ENCODE measurements around the gene KRTAP4-8.
"Not testable (repeated sequence)": the region's sequence is repeated elsewhere in the genome, so short reads cannot be mapped to it uniquely, and the experiment has no call there.

Gene KRTAP4-8

DNA sequence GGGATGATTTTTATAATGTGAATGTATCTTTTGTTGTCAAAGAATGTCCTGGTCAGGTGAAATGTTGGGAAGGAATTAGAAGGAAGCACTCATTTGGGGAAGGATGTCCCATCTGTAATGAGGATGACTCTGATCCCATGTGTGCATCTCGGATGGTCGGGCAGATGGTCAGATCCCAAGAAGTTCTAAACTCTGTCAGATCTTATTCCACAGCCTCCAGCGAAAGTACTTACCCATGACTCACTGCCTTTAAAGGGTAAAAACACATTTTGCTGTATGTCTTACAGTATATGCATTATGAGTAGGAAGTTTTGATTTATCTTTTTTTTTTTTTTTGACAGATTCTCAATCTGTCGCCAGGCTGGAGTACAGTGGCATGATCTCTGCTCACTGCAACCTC lies 20.8 kb upstream of the KRTAP4-8 start:
- no peak for DNase-seq (ENCODE audit: low read depth)
- H3K4me3 ChIP-seq (ENCODE audit: low read depth, low read length), result no peak overlapping the region
- TF ChIP-seq, protein P1, sequence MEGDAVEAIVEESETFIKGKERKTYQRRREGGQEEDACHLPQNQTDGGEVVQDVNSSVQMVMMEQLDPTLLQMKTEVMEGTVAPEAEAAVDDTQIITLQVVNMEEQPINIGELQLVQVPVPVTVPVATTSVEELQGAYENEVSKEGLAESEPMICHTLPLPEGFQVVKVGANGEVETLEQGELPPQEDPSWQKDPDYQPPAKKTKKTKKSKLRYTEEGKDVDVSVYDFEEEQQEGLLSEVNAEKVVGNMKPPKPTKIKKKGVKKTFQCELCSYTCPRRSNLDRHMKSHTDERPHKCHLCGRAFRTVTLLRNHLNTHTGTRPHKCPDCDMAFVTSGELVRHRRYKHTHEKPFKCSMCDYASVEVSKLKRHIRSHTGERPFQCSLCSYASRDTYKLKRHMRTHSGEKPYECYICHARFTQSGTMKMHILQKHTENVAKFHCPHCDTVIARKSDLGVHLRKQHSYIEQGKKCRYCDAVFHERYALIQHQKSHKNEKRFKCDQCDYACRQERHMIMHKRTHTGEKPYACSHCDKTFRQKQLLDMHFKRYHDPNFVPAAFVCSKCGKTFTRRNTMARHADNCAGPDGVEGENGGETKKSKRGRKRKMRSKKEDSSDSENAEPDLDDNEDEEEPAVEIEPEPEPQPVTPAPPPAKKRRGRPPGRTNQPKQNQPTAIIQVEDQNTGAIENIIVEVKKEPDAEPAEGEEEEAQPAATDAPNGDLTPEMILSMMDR (IDR thresholded peaks at IDR 0.05; ENCODE audit: insufficient read depth, low read depth, low read length, missing control alignments), result no peak

DNA sequence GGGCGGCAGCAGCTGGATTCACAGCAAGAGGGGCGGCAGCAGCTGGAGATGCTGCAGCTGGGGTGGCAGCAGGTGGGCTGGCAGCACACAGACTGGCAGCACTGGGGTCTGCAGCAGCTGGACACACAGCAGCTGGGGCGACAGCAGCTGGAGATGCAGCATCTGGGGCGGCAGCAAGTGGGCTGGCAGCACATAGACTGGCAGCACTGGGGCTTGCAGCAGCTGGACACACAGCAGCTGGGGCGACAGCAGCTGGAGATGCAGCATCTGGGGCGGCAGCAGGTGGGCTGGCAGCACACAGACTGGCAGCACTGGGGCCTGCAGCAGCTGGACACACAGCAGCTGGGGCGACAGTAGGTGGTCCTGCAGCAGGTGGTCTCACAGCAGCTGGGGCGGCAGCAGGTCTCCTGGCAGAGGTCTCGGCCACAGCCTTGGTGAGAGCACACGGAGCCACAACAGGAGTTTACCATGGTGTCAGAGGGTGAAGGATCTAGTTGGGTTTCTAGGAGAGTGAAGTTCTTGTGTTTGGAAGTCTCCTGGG lies 20.0 kb upstream of the KRTAP4-8 start, which contains the start of gene KRTAP4-11:
Gene KRTAP4-11 (minus strand): TSS at position 528 of the 541 bp plus-strand sequence. CDS start 58 bp downstream, at position 470.
- not testable (repeated sequence) for DNase-seq (ENCODE audit: low read depth); H3K4me3 ChIP-seq (ENCODE audit: low read depth, low read length)

DNA sequence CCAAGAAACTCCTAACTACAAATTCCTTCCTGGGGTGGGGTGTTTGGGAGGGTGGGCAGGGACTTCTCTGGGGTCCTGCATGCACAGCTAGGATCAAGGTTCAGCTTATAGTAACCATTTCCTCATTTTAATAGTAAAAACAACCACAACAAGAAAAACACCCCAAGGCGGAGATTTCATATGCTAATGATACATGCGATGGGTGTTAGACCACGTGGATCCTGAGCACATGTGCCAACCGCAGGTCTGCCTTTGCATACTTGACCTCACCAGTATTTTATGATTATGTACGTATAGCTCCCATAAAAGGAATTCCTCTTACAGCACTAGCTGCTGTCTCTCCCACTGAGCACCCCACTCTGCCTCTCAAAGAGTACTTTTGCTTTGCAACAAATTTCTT lies 18.4 kb upstream of the KRTAP4-8 start:
- no peak overlapping the region for H3K4me3 ChIP-seq (ENCODE audit: low read depth, low read length)
- DNase-seq (ENCODE audit: low read depth), result no peak
- TF ChIP-seq, protein P1 (IDR thresholded peaks at IDR 0.05; ENCODE audit: insufficient read depth, low read depth, low read length, missing control alignments), result no peak

DNA sequence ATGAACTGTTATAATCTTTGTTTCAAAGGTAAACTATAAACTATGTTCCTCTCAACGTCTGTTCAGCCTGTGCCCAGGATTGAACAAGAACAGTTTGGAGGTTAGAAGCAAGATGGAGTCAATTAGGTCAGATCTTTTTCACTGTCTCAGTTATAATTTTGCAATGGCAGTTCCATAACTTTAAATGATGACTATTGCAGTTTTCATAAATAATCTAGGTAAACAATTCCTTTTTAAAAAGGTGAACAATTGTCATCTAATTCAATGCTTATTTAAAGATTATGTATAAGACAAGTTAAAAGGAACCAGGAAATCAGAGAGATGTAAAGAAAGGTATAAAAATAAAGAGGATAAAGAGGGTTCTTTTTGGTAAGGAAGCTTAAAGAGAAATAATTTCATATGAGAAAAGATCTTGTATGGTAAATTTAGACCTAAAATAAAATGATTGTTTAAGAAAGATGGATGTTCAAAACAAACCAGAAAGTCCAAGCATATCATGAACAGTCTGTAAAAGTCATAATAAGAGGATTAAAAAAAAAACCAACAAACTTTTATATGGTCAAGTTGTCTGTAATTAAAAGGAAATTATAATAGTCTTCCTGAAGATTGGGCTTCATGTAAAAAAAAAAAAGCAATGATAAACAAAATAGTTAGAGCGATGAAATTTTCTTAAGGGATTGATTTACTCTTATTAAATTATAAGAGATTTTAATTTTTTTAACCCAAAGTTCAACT lies 13.4 kb upstream of the KRTAP4-8 start:
- DNase-seq (ENCODE audit: low read depth), result no peak
- no peak overlapping the region for H3K4me3 ChIP-seq (ENCODE audit: low read depth, low read length)
- TF ChIP-seq, protein P1 (IDR thresholded peaks at IDR 0.05; ENCODE audit: insufficient read depth, low read depth, low read length, missing control alignments), result no peak

DNA sequence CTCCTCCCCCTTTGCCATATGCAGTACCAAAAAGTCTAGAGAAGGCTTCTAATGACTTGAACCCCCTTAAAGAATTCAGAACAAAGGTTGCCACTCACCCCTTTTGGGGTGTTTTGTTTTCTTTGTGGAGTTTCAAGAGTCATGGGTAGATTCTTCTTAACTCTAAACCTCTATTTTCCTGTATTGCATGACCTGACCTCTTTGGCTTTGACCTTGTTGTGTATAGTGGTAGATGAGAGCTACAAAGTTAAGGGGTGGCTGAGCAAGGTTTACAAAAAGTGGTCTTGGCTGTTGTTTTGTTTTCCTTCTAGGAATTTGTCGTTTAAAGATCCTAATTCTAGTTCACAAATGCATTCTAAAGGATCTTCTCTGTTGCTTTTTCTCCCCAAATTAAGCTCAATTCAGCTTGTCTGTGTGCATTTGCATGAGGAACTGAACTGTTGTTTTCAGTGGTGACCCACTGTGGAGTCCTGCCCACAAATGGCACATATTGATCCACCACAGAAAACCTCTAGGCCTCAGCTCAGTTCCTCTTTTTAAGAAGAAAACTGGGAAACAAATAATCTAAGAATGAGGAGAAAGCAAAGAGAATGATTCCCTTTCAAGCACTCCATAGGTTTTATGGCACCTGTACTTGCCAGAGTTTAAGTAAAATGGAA lies 10.9 kb upstream of the KRTAP4-8 start:
- not testable (repeated sequence) for DNase-seq (ENCODE audit: low read depth); H3K4me3 ChIP-seq (ENCODE audit: low read depth, low read length)

DNA sequence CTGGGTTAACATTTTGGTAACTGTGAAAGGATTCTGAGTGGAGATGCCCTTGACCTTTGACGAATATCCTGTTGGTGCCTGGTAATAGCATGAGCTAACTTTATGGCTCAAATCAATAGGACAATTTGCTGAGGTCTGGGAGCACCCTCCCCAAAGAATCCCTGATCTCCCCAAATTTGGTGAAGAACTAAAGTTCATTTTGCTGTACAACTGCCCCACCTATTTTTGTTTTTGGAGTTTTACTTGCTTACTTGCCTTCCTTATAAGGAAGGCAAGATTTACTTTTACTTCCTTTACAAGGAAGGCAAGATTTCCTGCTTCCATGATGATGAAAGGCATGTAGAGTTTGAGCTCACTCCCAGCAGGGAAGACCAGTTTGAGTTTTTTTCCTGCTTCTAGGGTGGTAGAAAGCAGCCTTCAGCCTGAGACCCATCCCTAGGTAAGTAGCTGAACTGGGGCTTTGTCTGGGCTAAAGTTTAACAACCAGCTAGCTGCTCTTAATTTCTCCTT lies 10.1 kb upstream of the KRTAP4-8 start:
- TF ChIP-seq, protein P1 (IDR thresholded peaks at IDR 0.05; ENCODE audit: insufficient read depth, low read depth, low read length, missing control alignments), result no peak
- no peak overlapping the region for H3K4me3 ChIP-seq (ENCODE audit: low read depth, low read length)
- DNase-seq (ENCODE audit: low read depth), result no peak

DNA sequence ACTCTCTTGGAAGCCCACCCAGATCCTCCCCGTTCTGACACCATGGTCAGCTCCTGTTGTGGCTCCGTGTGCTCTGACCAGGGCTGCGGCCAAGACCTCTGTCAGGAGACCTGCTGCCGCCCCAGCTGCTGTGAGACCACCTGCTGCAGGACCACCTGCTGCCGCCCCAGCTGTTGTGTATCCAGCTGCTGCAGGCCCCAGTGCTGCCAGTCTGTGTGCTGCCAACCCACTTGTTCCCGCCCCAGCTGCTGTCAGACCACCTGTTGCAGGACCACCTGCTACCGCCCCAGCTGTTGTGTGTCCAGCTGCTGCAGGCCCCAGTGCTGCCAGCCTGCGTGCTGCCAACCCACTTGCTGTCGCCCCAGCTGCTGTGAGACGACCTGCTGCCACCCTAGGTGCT lies 7.4 kb upstream of the KRTAP4-8 start, which contains the start of gene KRTAP4-9:
Gene KRTAP4-9 (plus strand): TSS at position 43 of the 400 bp plus-strand sequence. CDS start 0 bp downstream, at position 43.
- not testable (repeated sequence) for DNase-seq (ENCODE audit: low read depth)

DNA sequence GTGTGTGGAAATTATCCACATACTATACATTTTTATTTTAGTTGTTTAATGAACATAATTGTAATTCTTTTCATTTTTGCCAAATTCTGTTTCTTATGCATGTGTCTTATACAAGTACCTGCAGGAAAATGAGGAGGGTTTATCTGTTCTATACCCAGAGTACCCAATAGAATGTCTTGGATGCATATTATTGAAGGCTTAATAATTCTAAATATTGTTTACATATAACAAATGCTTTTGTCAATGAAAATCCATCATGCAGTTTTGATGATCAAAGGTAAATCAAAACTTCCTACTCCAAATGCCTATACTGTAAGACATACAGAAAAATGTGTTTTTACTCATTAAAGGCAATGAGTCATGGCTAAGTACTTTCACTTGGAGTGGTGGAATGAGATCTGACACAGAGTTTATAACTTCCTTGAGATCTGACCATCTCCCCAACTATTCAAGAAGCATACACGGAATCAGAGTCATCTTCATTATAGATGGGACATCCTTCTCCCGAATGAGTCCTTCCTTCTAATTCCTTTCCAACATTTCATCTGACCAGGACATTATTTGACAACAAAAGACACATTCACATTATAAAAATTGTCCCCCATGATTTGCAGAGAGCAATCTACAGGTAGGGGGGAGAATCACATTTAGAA lies 6.6 kb upstream of the KRTAP4-8 start:
- not testable (repeated sequence) for H3K4me3 ChIP-seq (ENCODE audit: low read depth, low read length); DNase-seq (ENCODE audit: low read depth)

More for the DNA sequence above, 7.4 kb upstream of the KRTAP4-8 start, which contains the start of gene KRTAP4-9:
- not testable (repeated sequence) for H3K4me3 ChIP-seq (ENCODE audit: low read depth, low read length)

Measured in GM12865 (cell line).